Measurements from ENCODE around the gene LYPLAL1. TPM values are rescaled to one million over a fixed set of nuclear protein-coding genes. Genes with fewer than 3 reads are reported as not detected.

Gene LYPLAL1
- total and polyA plus RNA-seq, 2 of the 4 experiments (the other 2 are of a cell fraction): 4.8 to 7.5 TPM

DNA sequence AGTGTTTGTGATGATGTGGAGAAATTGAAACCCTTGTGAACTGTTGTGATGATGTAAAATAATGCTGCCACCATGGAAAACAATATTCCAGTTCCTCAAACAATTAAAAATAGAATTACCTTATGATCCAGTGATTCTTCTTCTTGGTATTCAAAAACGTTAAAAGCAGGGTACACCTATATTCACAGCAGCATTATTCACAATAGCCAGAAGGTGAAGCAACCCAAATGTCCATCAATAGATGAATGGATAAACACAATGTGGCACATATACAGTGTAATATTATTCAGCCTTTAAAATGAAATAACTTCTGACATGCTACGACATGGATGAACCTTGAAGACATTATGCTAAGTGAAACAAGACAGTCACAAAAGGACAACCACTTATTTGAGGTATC, 59.2 kb downstream of the LYPLAL1 start:
- Histone ChIP-seq H4K91ac (ENCODE audit: insufficient read depth, low read depth, low read length) (no peak overlapping the region), H3K18ac (ENCODE audit: low read depth, low read length) (no peak overlapping the region), H3K9me3 (ENCODE audit: control insufficient read depth, insufficient read depth, low read length) (no peaks in the 10 kb centered on the region), H4K5ac (ENCODE audit: low read depth, low read length) (no peak overlapping the region), H3K56ac (ENCODE audit: extremely low read depth, insufficient read depth, low read length) (no peak overlapping the region), H2BK15ac (ENCODE audit: low read depth, low read length) (no peak overlapping the region), H2BK120ac (ENCODE audit: low read depth, low read length) (no peak overlapping the region), H3K27ac (ENCODE audit: insufficient read depth, low read length) (no peak overlapping the region), H3K9ac (ENCODE audit: low read depth, low read length) (no peak overlapping the region), H3K9me1 (ENCODE audit: insufficient read depth, low read length) (no peaks in the 10 kb centered on the region), H3K23ac (ENCODE audit: low read depth, low read length) (no peak overlapping the region), H3K27me3 (ENCODE audit: control insufficient read depth, insufficient read depth, low read length) (no peaks in the 10 kb centered on the region), H3K4me2 (ENCODE audit: low read depth, low read length) (no peak overlapping the region), H2AK9ac (replicated peaks; ENCODE audit: low read depth, low read length, poor library complexity) (no peak overlapping the region), H3K4ac (ENCODE audit: low read depth, low read length) (no peak overlapping the region), H3K4me1 (ENCODE audit: control insufficient read depth, insufficient read depth, low read length) (no peaks in the 10 kb centered on the region), H2AFZ (replicated peaks; ENCODE audit: low read length, poor library complexity) (no peak overlapping the region), H4K20me1 (ENCODE audit: insufficient read depth, low read length) (no peaks in the 10 kb centered on the region), H4K8ac (ENCODE audit: low read depth in 2 of 2, low read length in 2 of 2) (no peak overlapping the region), H2AK5ac (ENCODE audit: low read depth, low read length) (no peak overlapping the region), H3K14ac (replicated peaks; ENCODE audit: low read depth, low read length) (no peak overlapping the region), H3K36me3 (ENCODE audit: control insufficient read depth, insufficient read depth, low read length) (no peaks in the 10 kb centered on the region; the same call in 1 of the 2 replicates), H3K79me1 (ENCODE audit: low read depth in 1 of 2, low read length in 2 of 2) (no peaks in the 10 kb centered on the region), H2BK5ac (ENCODE audit: low read depth, low read length, poor library complexity, severe bottlenecking) (no peak overlapping the region), H2BK20ac (ENCODE audit: low read depth, low read length) (no peak overlapping the region), H3K4me3 (ENCODE audit: insufficient read depth, low read depth, low read length) (no peak overlapping the region)
- in situ Hi-C loops (cut with MboI; ENCODE audit: low sequenced_read_pairs): no loop called here
- ChIA-PET POLR2A (ENCODE audit: unreplicated experiment) (no interaction called here), CTCF (no interaction called here)
- TF ChIP-seq RCOR1 (IDR thresholded peaks at IDR 0.05; ENCODE audit: insufficient replicate concordance, low read length): no peak
- TF ChIP-seq NFE2L2 (IDR thresholded peaks at IDR 0.05; ENCODE audit: low read depth, low read length): no peak
- TF ChIP-seq MAFK (IDR thresholded peaks at IDR 0.05; ENCODE audit: low read depth, low read length): no peak
- TF ChIP-seq, protein P1, sequence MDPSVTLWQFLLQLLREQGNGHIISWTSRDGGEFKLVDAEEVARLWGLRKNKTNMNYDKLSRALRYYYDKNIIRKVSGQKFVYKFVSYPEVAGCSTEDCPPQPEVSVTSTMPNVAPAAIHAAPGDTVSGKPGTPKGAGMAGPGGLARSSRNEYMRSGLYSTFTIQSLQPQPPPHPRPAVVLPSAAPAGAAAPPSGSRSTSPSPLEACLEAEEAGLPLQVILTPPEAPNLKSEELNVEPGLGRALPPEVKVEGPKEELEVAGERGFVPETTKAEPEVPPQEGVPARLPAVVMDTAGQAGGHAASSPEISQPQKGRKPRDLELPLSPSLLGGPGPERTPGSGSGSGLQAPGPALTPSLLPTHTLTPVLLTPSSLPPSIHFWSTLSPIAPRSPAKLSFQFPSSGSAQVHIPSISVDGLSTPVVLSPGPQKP (IDR thresholded peaks at IDR 0.05; ENCODE audit: borderline replicate concordance, low read depth, low read length): no peak
- no peak for TF ChIP-seq MXI1 (IDR thresholded peaks at IDR 0.05; ENCODE audit: borderline replicate concordance, low read depth, low read length)
- no peak for TF ChIP-seq POLR2A (IDR thresholded peaks at IDR 0.05; ENCODE audit: low read depth, low read length)
- no peak for TF ChIP-seq MAZ (IDR thresholded peaks at IDR 0.05; ENCODE audit: borderline replicate concordance, low read depth, low read length)
- no peak for TF ChIP-seq RFX5 (IDR thresholded peaks at IDR 0.05; ENCODE audit: low read depth, low read length)
- TF ChIP-seq BHLHE40 (IDR thresholded peaks at IDR 0.05; ENCODE audit: low read depth, low read length): no peak
- no peak for TF ChIP-seq CHD1 (IDR thresholded peaks at IDR 0.05; ENCODE audit: low read depth, low read length)
- TF ChIP-seq, protein P2, sequence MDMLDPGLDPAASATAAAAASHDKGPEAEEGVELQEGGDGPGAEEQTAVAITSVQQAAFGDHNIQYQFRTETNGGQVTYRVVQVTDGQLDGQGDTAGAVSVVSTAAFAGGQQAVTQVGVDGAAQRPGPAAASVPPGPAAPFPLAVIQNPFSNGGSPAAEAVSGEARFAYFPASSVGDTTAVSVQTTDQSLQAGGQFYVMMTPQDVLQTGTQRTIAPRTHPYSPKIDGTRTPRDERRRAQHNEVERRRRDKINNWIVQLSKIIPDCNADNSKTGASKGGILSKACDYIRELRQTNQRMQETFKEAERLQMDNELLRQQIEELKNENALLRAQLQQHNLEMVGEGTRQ (IDR thresholded peaks at IDR 0.05; ENCODE audit: low read depth, low read length): no peak
- TF ChIP-seq RAD21 (IDR thresholded peaks at IDR 0.05; ENCODE audit: low read length): no peak
- TF ChIP-seq, protein P3, sequence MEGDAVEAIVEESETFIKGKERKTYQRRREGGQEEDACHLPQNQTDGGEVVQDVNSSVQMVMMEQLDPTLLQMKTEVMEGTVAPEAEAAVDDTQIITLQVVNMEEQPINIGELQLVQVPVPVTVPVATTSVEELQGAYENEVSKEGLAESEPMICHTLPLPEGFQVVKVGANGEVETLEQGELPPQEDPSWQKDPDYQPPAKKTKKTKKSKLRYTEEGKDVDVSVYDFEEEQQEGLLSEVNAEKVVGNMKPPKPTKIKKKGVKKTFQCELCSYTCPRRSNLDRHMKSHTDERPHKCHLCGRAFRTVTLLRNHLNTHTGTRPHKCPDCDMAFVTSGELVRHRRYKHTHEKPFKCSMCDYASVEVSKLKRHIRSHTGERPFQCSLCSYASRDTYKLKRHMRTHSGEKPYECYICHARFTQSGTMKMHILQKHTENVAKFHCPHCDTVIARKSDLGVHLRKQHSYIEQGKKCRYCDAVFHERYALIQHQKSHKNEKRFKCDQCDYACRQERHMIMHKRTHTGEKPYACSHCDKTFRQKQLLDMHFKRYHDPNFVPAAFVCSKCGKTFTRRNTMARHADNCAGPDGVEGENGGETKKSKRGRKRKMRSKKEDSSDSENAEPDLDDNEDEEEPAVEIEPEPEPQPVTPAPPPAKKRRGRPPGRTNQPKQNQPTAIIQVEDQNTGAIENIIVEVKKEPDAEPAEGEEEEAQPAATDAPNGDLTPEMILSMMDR (conservative IDR thresholded peaks at IDR 0.05; ENCODE audit: low read depth, low read length): no peak
- no peak for TF ChIP-seq SMC3 (IDR thresholded peaks at IDR 0.05; ENCODE audit: low read depth, low read length)
- dilution Hi-C loops (cut with HindIII; ENCODE audit: low sequenced_read_pairs, unreplicated experiment): no loop called here
- ATAC-seq (ENCODE audit: low read depth): no peak
- BruUV-seq (replicated peaks): no TSS peak
- WGBS, 2 experiments (ENCODE audit: extremely low coverage in 2 of 2, insufficient read length in 1 of 2): no CpG with 5 or more reads among the region's 2 CpGs
- intact Hi-C loops (cut with micrococcal nuclease): no loop called here
- no peak for DNase-seq

Data from IMR-90 (cell line).